Activated T-helper 1 cell treated with Interleukin-2 at 50 U/mL for 16 hours (primary cell): ENCODE data around the gene FAM9A.
A peak's percentile ranks its signal among the peaks of the same experiment; 100 is the strongest.
"Not testable (repeated sequence)": the region's sequence is repeated elsewhere in the genome, so short reads cannot be mapped to it uniquely, and the experiment has no call there.

Experiments used
- DNase-seq: peaks from one replicate; pipeline ENCODE4 v3.0.0-alpha.2; 2020; ENCODE audit warnings: low read depth

Gene FAM9A

DNA sequence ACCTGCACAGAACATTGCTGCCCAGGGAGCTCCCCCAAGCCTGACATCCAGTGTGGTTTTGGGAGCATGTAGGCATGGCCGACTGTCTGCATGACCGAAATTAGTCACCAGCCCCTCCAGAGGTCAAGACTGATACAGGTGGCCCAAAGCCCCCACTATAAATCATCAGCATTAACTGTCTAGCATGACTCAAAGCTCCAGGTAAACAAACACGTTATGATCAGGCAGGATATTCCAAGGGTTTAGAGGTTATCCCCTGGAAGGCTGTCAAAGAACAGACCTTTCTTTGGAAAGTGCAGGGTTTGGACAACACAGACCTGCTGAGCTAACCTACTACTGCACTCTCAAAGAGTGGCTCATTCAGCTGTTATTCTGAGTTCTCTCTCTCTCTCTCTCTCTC lies 2.1 kb upstream of the FAM9A start:
- no peak for DNase-seq

DNA sequence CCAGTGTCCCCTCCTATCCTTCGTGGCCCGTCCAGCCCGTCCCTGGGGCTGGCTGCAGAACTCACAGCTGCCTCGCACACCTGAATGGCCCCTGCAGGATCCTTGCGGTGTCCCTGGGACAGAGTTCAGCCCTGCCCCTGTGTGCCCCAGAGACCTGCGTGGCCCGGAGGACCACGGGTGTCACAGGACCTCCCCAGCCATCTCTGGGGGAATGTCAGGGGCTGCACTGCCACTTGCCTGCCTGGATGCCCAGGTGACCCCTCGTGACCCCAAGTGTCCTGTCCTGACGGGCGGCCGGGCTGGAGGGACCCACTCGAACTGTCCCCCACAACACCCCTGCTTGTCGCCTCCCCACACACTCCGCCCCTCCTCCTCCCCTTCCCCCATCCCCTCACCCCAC lies 832 bp downstream of the FAM9A start:
- DNase-seq = not testable (repeated sequence)

DNA sequence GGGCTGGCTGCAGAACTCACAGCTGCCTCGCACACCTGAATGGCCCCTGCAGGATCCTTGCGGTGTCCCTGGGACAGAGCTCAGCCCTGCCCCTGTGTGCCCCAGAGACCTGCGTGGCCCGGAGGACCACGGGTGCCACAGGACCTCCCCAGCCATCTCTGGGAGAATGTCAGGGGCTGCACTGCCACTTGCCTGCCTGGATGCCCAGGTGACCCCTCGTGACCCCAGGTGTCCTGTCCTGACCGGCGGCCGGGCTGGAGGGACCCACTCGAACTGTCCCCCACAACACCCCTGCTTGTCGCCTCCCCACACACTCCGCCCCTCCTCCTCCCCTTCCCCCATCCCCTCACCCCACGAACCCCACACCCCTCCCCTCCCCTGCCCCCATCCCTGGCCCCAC lies 1.9 kb downstream of the FAM9A start:
- DNase-seq = not testable (repeated sequence)

DNA sequence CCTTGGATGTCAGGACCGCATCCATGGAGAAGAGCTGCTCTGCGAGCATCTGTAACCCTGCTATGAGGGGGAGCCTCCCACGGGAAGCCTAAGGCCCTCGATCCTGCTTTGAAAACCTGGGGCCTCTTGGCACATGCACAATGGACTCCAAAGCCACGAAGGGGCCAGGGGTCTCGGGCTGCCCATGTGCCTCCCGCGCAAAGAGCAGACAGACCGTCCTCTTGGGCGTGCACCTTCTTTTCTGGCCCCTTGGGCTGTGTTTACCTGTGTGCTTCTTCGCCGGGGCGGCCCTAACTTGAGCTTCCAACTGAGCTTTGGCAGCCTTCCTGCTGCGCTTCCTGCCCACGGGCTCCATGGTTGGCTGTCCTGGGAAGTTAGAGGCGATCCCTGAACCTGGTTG lies 2.5 kb downstream of the FAM9A start:
- not testable (repeated sequence) for DNase-seq

DNA sequence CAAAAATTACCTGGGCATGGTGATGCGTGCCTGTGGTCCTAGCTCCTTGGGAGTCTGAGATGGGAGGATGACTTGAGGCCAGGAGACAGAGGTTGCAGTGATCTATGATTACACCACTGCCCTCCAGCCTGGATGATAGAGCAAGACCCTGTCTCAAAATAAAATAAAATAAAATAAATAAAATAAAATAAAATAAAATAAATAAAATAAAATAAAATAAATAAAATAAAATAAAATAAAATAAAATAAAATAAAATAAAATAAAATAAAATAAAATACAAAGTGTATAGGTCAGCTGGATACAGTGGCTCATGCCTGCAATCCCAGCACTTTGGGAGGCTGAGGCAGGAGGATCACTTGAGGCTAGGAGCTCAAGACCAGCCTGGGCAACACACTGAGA lies 14.1 kb downstream of the FAM9A start:
- not testable (repeated sequence) for DNase-seq

DNA sequence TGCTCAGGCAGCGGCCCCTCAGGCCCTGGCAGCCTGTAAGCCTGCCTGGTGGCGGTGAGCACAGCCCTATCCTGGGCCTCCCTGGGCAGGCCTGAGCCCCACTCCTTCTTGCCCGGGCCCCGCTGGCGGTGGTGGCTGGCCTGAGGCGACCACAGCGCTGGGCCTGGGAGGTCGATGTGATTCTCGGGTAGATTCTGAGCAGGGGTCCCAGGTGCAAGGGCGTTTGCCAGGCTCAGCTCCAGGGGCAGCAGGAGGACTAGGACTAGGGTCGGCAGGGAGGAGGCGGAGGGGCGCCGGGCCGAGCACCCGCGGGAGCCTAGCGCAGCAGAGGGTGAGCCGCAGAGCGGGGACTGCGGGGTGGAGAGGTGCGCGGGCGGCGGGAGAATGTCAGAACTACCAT lies 17.0 kb downstream of the FAM9A start:
- DNase-seq = no peak

DNA sequence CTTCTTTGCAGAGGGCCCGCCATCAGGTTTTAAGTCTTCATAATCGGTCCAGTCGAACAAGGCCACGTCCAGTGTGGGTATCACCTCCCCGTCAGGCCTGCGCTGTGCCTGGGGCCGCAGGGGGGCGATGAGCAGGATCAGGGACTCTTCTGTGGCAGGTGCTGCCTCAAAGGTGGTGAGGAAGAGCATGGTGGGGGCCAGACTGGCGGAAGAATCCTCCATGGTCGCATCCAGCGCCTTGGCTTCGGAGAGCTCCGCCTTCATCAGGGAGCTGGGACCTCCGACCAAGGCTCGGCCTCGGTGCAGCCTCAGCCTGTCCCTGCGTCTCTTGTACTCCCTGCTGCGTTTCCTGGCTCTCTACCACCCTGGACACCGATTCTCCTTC lies 17.5 kb downstream of the FAM9A start:
- no peak for DNase-seq

DNA sequence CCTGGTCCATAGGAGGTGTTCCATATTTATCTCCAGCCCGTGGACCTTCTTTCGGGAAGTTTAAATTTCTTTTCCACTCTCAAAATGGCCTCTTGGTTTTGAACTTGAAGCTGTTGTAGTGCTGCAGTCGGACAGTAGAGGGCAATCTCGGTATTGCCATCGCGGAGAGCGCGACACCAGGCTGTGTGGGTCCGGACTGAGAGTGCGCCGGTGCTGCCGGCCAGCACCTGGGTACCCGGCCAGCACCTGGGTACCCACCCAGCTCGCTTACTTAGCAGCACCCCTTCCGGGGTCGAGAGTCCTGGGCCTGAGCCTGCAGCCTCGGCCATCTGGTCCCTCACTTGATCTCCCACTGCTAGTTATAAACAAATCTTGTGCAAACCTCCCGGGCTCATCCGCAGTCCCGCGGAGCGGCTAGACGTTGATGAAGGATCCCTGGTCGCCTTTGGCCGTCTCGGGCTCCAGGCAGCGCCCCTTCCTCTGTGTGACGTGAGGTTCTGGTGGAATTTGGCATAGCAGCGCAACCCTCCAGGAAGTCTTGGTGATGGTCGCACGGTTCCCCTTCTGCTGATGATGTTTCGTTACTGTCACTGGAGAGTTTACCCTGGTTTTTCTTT lies 18.0 kb downstream of the FAM9A start:
- no peak for DNase-seq

DNA sequence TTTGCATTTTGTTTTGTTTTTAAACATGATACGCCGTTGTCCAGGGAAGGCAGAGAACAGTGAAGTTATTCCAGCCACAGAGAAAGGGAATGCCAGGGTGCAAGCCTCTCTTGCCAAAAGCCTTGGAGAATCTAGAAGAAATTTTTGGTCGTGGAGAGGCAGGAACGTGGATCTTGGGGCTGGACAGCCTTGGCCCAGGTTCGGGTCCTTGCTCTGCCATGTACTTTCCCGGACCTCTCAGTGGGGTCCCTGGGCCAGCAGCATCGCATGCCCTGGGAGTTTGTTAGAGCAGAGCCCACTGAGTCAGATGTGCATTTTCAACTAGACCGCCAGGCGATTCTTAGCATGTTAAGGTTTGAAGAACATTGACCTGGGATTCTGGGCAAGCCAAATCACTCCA lies 18.6 kb downstream of the FAM9A start:
- DNase-seq = no peak

DNA sequence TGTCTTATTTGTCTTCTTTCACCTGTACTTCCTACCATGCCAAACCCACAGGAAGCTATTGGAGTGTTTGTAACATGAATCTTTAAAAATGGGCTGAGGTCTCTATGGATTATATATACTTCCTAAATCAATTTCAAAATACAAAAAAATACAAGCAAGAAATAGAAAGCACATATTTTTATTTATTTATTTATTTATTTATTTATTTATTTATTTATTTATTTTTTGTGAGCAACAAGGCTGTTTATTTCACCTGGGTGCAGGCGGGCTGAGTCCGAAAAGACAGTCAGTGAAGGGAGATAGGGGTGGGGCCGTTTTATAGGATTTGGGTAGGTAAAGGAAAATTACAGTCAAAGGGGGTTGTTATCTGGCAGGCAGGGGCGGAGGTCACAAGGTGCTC lies 19.3 kb downstream of the FAM9A start:
- DNase-seq = not testable (repeated sequence)

DNA sequence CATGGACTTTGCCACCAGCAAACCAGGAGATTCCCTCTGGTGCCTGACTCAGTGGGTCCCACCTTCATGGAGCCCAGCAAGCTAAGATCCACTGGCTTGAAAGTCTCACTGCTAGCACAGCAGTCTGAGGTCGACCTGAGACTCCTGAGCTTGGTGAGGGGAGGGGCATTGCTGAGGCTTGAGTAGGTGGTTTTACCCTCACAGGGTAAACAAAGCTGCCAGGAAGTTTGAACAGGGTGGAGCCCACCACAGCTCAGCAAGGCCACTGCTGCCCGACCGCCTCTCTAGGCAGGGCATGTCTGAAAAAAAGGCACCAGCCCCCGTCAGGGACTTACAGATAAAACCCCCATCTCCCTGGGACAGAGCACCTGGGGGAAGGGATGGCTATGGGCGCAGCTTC lies 28.1 kb downstream of the FAM9A start:
- no peak for DNase-seq

DNA sequence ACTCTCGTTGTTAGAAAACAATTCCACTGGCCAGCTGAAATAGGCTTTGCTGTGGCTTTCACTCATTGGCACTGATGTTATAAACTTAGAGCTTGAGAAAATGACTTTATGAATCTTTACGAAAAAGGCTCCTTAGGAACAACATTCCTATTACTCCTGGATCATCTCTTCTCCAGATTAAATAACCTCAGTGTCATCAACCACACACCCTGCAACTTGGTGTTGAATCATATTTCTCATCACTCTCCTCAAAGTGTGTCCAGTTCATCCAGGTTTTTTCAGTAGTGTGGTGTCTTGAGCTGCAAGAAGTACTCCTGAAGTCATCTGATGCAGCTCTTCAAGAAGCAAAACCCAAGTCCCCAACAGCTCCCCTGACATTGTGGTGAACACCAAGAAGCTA lies 41.2 kb downstream of the FAM9A start:
- DNase-seq = no peak

DNA sequence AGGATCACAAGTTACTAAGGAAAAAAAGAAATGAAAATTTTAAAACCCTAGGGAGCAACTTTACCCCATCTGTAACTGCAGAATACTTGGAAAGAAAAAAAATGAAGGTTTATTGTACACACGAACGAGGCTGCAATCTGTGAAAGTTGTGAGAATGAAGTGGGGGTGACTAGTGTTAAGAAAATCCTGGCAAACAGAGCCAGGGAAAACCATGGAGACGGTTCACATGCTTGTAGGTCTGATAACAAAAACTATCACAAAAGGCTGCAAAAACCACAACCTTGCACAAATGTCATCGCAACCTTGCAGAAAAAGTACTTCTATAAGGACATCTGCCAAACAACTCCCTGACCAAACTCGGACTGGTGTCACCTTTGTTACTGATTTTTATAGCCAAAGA lies 42.5 kb downstream of the FAM9A start:
- not testable (repeated sequence) for DNase-seq

DNA sequence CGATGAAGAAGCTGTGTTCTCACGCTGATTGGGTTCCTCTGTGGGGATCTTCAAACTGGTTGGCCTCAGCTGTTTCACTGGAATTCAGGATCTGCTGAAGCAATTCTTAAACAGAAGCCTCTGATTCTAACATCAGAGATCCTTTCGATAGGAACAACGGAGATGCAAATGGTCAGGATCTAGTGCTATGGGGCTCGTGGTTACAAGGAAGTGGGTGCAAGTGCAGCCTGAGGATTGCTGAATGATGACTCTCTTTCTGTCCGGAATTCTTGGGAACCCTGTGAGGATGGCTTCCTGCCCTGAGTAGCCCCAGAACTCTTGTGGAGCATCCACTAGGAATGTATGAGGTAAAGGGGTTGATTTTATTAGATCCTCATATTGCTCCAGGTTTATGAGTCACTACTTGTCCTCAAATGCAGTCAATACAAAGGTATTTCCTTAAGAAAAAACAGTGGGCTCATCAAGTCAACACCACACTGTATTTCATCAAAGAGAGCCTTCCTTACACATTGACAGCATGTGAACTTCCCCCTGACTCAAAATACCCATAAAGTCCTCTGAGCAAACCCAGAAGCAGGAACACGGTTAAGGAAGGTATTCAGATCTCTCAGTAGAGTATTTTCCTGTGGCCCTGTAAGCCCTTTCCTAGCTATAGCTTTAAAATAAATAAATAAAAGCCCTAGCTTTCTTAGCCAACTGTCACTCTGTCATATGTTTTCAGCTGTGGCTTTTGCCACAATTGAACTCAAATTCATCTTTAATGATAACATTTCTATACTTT lies 43.4 kb downstream of the FAM9A start:
- not testable (repeated sequence) for DNase-seq

DNA sequence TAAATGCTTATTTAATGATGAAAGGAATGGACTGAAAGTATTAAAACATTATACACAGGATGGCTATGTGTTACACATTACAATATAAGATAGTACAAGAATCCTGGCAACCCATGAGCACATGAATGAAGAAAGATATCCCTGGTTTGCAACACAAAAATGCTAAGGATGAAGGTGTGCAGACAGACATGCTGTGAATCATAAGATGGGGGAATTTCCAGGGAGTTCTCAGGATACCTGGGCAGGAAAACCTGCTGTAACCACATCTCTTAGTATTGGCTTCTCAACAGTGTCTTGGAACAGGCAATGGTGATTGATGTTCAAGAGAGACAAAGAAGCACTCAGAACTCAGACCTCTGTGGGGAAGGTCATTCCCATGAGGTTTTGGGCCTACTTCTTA lies 45.4 kb downstream of the FAM9A start:
- no peak for DNase-seq

DNA sequence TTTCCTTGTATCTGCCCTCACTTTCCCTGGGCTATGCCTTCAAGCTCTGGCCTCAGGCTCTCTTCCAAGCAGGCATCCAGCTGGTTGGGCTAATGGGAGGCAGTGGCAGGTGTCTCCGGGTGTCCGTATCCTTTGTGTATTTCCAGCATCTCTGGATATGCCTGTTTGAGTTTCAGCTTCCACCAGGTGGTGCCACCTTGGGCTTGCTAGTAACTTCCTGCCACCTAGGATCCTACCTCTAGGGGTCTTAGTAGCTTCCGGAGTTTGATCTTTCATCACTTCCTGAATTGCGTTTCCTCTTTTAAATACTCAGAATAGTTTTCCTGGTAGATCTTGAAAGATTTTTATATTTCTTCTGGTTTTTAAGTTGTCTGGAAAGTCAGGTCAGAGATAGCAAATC lies 46.1 kb downstream of the FAM9A start:
- DNase-seq = no peak

DNA sequence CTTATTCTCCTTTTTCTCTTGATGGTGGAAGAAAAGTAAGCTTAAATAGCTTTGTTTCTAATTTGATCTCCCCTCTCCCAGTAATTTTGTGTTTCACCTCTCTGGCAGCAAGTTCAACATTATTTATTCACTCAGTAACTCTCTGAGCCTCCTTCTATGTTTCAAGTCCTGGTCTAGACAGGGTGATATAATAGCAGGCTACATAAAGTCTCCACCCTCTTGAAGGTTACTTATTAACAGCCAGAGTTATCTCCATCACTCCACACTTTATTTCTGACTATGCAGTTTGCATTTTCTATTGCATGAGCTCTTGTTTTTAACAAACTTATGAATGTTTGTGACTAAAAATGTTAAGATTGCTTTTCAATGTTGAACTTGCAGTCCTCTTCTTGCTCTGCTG lies 51.5 kb downstream of the FAM9A start:
- DNase-seq = no peak

DNA sequence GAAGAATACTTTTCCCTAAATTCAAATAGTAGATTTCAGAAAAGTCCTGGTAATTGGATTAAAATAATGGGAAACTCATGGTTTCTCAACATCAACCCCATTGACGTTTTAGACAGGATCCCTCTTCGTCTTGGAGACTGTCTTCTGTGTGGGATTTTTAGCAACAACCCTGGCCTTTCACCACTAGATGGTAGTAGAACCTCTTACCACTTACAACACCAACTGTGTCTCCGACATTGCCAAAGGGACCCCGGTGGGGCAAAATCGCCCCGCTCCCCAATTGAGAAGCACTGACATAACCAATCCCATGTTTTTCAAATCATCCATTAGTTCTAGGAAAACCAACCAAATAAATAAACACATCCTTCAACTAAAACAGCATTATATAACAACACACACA lies 52.3 kb downstream of the FAM9A start:
- DNase-seq = no peak

DNA sequence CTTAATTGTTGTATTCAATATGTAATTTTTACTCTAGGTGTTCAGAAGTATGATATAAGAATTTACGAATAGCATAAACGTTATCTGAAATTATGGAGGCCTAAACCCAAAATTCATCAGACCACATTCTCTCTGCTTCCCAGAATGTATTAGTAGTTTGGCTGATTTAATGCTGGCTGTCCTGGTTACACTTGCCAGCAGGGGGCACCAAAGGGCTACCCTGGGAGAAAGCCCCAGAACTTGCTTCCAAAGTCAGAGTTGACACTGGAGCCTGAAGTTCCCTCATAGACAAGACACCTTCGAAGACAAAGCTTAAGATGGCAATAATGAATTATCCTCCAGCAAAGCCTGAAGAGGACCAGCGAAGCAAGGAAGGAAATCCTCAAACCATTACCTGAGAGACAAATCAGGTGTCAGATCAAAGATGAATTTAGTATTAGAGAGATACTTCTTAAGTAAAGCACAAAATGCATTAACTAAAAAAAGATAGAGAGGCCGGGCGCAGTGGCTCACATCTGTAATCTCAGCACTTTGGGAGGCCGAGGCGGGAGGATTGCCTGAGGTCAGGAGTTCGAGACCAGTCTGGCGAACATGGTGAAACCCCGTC lies 58.0 kb downstream of the FAM9A start:
- peak; percentile 47 for DNase-seq

DNA sequence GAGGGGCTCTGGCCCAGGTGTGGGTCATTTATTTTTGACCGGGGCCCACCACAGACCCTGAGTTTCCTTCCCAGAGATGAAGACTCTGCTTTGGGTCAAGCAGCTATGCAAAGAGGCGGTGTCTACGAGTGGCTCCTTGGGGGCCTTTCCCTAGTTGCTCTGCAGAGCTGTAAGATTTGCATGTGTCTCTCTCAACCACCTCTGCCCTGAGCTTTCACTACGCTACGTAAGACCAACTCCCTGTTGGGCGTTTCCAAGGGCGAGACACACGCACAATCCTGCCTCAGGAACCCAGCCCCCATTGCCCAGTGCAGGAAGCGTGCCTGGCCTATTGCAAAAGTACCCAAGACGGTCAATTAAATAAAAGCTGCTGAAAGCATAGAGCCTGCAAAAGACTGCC lies 59.2 kb downstream of the FAM9A start:
- DNase-seq = no peak
